HG02943 (cell line): Measurements from ENCODE around the gene NDST4.

ENCODE experiments used
- ATAC-seq: cut with Tn5 transposase; IDR thresholded peaks from one replicate; pipeline ENCODE4 v1.9.1; 2021; ENCODE audit warnings: mild to moderate bottlenecking, low read depth, moderate library complexity; ENCODE audit not compliant: unreplicated experiment

The NDST4 gene

GRCh38 chr4:114811564-114812301, 301.7 kb downstream of the NDST4 start:
- ATAC-seq, result no peak

- peak; percentile 94 for ATAC-seq
Measured at GRCh38 chr4:114807759-114808404, 305.5 kb downstream of the NDST4 start.

GRCh38 chr4:114807357-114807756, 306.1 kb downstream of the NDST4 start:
- no peak for ATAC-seq

- ATAC-seq, result no peak
Measured at GRCh38 chr4:114791976-114792375, 321.4 kb downstream of the NDST4 start.

- no peak for ATAC-seq
Measured at GRCh38 chr4:114785570-114785969, 327.9 kb downstream of the NDST4 start.

- no peak for ATAC-seq
Measured at GRCh38 chr4:114783215-114783595, 330.2 kb downstream of the NDST4 start.

GRCh38 chr4:114782415-114783214, 330.8 kb downstream of the NDST4 start:
- ATAC-seq, result no peak

GRCh38 chr4:114780205-114780604, 333.2 kb downstream of the NDST4 start:
- no peak for ATAC-seq
